Hematopoietic multipotent progenitor cell treated with erythropoietin and hydrocortisone succinate and interleukin-3 and kit ligand, for 6 days (in vitro differentiated cells): Measurements from ENCODE around the gene DEFB113.
"Not testable (repeated sequence)": the region's sequence is repeated elsewhere in the genome, so short reads cannot be mapped to it uniquely, and the experiment has no call there.

Source experiments
- DNase-seq: peaks from one replicate; pipeline ENCODE4 v3.0.0-alpha.2; 2015

The DEFB113 gene, protein sequence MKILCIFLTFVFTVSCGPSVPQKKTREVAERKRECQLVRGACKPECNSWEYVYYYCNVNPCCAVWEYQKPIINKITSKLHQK

DNA sequence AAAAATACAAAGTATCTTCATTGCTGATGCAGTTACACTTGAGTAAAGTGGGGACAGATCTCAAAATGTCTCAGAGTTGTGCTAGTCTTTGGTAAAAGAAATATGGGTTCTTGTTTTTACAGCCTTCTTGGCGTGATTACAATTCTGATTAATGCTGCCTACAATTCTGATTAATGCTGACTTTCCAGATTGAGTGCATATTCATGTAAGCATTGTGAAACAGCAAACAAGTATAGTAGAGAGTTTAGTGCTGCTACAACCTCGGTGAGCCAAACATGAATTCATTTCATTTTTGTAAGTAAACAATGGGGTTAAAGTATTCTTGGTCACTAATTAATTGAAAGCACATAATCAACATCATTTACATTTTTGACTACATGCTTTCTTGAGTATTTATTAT, at the start of gene DEFB113:
Gene DEFB113, minus strand, starts transcription at position 21 of the 400 bp plus-strand sequence. Its CDS starts 0 bp downstream, at position 21.
- no peak for DNase-seq

DNA sequence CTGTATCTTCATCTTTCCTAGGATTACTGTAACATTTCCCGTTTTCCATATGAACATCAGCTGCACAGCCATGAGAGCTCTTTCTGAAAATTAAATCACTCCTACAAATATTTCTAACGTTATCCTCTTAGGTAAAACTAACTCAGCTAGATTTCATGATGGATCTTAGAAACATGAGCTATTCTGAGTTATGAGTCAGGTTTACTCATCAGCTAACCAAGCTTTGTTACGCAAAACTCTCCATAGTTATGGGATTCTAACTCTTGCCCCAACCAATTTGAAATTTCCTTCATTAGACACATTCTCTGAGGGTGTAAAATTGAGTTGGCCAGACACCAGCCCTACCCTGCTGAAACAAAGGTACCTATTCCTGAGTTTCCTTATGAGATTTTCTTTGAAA, 38.4 kb upstream of the DEFB113 start:
- no peak for DNase-seq

DNA sequence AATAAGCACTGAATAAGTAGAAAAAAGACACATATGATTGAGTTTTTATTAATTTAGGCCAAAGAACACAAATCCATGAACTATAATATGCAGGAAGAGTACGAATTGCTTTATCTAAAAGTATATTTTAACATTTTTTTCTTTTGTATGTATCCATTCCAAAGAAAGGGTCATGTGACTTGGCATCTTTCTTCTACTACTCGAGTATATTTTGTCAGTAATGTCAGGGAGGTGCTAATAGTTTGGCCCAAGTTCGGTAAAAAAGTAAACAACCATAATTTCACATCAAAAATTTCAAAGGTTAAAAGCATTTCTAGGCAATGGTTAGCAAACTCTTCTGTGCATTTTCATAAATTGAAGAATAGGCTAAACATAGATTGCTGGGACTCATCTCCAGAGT, 33.7 kb upstream of the DEFB113 start:
- DNase-seq = no peak

DNA sequence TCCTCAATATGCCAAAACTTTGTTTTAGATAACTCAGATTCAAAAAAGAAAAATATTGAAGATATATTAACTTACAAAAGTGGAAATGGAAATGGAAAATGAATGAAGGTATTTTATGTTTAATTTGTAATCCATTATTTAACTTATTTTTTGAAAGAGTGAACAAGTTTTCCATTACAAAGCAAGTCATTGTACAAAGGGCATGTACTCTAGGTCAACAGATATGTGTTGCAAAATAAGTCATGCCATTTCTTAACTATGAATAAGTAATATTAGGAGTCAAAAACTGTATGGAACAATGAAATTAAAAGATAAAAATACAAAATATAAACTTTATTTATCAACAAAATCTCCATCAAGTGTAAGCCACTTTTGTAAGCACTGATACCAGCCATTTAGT, 25.9 kb upstream of the DEFB113 start:
- no peak for DNase-seq

DNA sequence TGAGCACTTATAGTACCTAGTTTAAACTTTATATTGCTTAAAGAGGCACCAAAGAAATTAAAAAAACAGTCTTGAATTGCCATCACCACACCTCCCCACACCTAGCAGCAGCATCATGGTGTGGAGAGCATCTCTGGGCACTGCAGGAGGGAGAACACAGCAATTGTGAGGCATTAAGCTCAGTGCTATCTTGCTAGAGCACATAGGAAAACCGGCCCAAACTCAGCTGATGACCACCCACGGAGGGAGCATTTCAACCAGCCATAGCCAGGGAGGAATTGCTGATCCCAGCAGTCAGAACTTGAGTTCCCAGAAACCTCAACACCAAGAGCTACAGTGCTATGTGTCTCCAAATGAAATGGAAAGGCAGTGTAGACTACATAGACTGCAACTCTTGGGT, 19.5 kb upstream of the DEFB113 start:
- no peak for DNase-seq

DNA sequence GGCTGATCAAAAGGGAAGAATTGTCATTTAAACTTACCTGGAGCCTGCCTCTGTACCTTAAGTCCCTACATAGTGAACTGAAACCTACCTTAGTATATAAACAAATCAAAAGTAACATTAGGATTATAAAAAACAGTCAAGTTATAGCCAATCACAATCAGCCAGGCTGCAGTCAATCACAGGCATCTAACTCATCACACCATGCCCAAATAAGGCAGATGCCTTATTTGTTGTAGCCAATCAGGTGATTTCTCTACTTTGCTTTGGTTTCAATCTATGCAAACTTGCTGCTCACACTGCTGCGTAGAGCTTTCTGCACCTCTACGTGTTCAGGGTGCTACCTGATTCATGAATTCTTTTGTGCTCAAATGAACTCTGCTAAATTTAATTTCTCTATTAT, 18.3 kb upstream of the DEFB113 start:
- DNase-seq = no peak

DNA sequence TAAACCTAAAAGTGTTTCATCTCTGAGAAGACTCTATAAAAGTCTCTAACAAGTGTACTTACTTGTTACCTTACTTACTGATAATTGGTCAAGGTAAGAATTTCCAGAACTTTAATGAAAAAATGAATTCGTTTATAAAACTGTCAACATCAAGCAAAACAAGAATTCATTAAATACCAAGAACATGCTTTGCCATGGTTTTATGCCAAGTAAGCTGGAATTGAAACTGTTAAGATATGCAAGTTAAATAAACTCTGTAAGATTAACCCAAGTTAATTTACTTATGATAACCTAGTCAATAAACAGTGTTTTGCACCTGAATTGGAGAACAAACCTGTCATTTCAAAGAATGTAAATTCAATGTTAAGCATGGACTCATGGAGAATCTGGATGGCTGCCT, 17.1 kb upstream of the DEFB113 start:
- no peak for DNase-seq

DNA sequence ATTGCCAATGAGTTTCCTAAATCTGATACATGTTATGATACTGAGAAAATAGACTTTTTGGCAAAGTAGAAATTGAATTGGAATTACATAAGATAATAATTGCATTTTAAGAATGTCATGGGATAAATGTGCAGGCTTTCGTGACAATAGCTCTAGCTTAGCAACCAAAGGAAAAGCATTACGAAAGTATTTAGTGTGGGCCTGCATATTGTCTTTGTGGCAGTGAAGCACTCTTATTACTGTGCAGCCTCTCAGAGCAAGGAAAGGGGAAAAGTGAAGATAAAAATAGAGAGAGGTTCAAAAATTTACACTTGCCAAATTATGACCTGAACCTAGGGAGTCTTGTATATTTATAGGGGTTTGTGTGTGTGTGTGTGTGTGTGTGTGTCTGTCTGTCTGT, 12.6 kb upstream of the DEFB113 start:
- no peak for DNase-seq

DNA sequence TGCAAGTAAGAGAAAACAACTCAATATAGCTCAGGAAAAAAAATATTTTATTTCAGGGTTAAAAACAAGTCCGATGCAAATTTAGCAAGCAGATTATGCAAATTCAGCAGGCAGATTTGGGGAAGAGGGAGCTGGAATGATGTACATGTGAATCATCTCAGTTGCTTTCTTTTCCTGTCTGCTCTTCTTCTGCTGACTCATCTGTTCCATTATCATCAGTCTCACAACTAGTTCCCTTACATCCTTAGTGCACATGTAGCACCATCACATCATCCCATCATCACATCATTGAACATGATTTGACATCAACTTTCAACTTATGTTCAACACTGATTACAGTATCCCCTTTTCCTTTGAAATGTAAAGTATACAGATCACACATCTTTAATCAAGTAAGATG, 11.5 kb upstream of the DEFB113 start:
- no peak for DNase-seq

DNA sequence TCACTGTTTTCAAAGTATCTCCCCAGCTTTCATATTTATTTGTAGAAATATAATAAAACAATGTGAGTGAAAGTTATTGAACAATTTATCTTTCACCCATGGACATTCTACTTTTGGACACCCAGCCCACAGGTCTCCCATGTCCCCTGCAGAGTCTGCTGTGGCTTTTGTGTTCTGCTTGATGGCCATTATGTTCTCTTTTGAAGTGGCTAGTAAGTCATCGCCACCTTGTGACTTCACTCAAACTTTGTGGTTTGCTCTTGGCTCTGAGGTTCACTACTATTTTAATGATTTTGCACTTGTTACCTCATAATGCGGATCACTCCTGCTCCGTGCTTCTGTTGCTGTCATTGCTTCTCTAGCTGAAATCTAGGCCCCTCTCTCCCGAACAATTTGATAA, 10.2 kb upstream of the DEFB113 start:
- no peak for DNase-seq

DNA sequence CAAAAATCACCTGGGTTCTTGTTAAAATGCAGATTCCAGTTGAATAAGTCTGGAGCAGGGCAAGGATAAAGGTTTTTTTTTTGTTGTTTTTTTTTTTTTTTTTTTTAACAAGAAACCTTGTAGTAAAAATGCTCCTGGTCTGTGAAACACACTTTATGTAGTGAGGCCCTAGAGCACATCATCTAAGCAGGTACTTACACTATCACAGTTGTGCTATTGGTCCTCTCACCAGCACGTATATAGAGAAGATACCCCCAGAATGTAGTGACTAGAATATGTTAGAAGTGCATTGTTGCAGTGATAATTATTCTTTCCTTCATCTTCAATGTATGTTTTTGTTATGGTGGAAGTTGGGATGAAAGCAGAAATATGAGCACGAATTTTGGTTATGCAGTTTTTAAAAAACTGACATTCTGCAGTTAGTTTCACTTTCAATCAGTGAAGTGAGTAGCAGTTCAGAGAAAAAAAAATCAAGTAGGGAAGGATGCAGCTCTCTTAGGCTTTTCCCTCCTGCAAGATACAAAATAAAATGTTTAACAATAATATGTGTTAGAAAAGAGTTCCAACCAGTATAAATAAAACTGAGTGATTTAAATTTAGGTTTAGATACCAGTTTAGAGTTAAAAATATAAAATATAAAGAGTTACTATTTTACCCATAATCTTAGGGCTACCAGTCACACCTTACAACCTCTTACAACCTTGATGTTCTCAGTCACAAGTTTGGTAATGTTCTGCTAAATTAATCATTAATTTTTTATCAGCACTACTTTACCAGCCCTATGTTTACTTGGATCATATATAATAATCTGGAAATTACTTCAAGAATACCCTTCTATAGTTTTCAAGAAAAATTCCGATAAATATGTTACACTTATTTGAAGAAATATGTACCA, 9.2 kb upstream of the DEFB113 start:
- DNase-seq = no peak

DNA sequence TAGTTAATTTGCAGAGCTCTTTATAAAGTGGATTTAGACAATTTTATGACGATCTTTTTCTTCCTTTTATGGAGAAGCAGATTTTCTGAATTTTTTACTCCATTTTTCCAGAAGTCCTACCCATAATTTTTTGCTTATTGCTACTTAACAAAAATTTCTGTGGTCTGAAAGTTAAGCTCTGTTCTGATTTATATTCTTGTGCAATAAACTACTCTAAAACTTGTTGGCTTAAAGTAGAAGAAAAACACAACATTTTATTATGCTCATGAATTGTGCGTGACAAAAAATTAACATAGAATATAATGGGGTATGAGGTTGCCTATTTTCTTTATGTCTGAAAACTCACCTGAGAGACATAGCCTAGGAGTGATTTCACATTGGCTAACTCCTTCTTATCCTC, 2.6 kb downstream of the DEFB113 start:
- DNase-seq = no peak

DNA sequence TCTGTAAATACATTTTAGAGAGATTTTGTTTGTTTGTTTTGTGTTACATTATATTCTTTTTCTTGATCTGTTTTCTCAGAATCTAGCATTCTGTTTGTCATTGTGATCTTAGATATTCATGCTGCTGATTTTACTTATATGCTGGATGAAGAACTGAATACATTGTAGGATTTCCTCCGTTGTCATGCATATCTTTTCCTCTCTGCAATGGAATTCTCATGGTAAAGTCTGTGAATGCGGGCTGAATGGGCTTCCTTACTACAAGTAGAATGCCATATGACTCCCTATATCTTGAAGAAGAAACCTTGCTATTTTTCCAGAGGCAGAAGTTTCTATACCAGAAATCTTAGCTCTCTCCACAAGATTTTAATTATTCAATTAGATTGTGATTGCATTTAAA, 3.1 kb downstream of the DEFB113 start:
- DNase-seq = no peak

DNA sequence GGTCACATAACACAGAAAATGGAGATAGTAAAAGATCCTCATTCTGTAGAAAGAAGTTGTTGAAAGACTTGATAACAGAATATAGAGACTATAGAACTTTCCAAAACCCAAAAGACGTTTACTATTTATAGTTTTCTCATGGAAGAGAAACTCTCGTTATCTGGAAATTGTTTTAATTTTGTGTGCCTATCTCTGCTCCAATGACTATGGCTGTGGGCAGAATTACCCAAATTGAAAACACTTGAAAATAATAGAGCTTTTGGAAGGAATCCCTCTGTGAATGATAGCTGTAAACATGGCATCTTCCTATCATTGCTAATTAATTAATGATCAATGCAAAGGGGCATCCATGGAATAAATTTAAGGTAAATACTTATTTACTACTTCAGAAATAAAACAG, 5.4 kb downstream of the DEFB113 start, which contains the start of gene DEFB114:
Gene DEFB114, minus strand, starts transcription at position 101 of the 400 bp plus-strand sequence. Its CDS starts 59 bp downstream, at position 42.
- DNase-seq = no peak

DNA sequence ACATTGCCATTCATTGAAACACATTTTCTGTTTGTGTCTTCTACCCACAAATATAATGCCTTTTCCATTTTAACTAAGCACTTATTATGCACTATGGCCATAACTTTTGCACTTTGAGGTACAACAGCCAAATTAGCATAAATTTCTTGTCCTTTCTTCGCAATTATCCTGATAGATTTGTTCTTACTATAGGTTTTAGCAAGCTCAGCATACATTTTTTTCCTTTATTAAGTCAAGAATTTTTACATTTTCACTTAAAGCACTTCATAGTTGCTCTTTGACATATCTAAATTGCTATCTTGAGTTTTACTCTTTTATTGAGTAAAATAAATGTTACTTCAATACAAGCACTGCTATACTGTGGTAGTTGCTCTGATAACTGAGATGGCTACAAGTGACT, 11.2 kb downstream of the DEFB113 start:
- no peak for DNase-seq

DNA sequence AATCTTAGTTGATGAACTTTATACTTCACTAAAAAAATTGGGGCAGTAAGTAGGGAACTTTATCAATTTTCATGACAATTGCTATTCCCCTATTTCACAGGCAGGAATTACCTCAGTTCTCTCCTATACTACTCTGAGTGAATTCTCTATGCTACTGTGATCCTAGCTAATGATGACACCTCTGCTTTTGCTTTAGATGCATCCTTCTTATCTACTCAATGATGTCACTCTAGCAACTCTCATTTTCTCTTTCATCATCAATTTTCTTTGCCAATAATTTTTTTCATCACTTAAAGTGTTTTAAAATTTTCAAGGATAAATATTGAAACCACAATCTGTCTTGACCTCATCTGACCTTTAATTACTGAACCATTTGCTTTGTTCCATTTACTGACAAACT, 13.6 kb downstream of the DEFB113 start:
- DNase-seq = no peak

DNA sequence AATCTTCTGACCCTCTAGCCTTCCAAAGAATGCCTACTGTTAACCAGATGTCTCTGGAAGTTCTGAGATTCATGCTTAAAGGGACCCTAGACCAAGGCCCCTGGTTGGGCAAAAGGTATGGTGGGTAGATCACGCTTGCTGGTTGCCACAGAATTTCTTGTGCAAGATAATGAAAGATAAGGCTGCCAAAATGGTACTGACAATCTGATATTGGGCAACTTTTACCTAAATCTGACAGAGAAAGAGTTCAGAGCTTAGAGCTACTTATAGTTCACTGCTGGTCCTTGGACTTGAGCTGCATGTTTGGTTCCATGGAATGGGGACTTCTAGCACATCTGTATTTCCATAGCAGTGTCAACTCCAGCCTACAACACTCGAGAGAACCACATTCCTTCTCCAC, 17.5 kb downstream of the DEFB113 start:
- no peak for DNase-seq

DNA sequence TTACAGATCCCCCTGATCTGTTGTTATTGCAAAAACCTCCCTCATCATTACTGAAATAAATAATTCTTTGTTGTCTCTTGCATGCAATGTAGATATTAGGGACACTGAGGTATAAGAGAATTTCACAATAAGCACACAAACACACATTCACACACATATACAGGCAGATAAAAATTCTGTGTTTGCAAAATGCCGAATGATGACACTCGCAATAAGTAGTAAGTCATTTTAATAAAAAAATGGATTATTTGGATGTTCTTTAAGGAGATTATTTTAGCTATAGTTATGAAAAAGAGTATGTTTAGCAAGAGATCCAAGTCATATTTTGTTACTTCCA, 19.0 kb downstream of the DEFB113 start:
- no peak for DNase-seq

DNA sequence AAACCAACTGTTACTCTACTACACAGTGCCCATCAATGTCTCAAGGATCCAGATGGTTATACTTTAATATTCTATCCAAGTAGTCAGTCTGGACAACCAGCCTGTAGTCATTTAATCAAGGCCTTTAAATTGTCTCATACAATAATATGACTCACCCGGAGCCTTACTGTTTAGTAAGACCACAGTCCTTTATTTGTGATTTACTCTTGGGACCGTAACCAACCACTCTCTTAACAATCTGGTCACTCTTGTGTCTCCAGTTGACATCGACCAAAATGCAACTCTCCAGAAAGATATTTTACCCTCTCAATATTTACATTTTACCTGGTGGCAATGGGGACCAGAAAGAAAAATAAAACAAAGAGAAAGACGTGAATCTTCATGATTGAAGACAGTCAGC, 20.4 kb downstream of the DEFB113 start:
- DNase-seq = no peak

DNA sequence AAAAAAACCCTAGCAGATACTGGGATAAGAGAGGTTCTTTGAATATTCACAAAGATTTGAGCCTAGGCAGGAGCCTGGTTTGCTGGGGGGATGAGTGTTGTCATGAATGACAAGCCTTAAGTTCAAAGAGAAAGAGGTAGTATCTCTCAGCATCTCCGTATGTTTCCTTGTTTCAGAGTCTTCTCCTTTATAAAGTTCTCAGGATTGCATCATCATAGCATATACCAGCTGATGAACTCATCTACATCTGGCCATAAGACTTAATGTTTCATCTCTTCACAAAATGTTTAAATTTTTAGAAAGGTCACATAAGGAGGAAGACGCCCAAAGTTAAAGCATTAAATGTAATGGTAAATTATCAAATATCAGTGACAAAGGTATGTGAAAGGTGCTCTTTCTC, 22.6 kb downstream of the DEFB113 start:
- DNase-seq = no peak

DNA sequence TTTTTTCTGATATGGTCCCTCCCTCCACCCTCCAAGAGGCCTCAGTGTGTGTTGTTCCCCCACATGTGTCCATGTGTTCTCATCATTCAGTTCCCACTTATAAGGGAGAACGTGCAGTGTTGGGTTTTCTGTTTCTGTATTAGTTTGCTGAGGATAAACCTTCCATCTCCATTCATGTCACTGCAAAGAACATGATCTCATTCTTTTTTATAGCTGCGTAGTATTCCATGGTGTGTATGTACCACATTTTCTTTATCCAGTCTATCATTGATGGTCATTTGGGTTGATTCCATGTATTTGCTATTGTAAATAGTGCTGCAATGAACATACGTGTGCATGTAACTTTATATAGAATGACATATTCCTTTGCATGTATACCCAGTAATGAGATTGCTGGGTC, 25.4 kb downstream of the DEFB113 start:
- not testable (repeated sequence) for DNase-seq

DNA sequence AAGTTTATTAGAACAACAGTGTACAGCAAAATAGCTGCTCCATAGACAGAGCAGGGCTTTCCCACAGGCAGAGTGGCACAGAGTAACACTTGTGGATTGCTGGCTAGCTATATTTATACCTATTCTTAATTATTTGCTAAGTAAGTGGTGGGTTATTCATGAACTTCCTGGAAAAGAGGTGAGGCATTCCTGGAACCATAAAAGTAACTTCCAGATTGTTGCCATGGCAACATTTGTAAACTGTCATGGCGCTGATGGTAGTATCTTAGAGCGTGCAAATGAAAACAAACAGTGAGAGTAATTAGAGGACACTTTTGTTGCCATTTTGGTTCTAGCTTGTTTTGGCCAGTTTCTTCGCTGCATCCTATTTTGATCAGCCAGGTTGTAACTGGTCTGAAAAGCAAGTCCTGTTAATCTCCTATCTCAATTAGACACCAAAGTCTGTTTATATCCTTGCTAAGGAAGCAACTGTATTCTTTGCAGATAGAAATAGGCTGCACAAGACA, 29.4 kb downstream of the DEFB113 start:
- peak; percentile 33 for DNase-seq

DNA sequence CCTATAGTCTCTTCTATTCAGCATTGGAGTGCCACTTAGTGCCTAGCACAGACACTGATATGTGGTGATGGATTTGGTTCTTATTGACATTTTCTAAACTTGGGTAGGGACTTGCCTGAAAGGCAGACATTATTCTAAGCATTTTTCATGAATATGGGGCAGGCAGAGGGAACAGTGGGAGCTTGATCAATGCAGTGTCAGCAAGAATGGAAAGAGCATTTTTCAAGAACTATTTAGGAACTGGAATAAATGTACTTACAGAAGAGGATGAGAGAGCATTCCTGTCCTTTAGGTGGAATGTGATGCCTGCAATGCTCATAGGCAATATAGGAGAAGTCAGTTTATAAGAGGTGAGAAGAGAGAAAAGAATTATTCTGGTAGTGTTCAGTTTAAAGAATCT, 31.6 kb downstream of the DEFB113 start:
- DNase-seq = no peak

DNA sequence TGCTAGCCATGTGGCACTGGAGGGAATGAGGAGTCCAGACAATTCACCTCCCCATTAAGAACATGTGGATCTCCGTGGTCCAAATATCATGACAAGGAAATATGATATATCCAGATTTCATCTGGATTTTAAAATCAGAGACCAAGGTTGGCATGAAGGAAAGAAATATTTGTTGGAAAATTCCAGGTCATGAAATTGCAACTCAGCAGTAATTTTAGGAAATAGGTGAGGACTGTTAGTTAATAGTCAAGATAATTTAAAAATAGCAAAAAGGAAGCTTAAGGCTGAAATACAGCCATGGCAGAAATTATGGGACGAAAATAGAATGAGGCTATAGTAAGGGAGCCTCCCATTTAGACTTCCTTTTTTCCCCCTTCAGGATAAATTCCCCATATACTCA, 32.4 kb downstream of the DEFB113 start:
- no peak for DNase-seq

DNA sequence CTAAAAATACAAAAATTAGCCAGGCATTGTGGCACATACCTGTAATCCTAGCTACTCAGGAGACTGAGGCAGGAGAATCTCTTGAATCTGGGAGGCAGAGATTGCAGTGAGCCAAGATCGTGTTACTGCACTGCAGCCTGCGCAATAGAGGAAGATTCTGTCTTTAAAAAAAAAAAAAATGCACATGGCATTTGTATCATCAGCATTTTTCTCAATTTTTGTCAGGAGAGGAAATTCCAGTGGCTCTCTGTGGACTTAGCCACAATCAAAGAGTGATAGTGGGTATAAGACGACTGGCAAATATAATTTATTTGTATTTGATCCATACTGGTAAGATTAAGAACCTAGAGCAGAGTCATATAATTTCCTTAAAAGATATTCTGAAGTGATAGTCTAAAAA, 34.0 kb downstream of the DEFB113 start:
- no peak for DNase-seq
